Posterior cingulate gyrus (tissue), 11 donors: ENCODE measurements around the gene DAPP1.
"Not testable (repeated sequence)": the region's sequence is repeated elsewhere in the genome, so short reads cannot be mapped to it uniquely, and the experiment has no call there.

ENCODE experiments used
- DNase-seq, 10 donors: peaks; one replicate each; pipeline versions ENCODE4 v3.0.0 to v3.0.0-alpha.2; 2020 to 2021; ENCODE audit warnings: mixed read lengths in 3 of 10
- intact Hi-C: fragments of 100-400 bp; cut with DNase I; formaldehyde crosslinking; loops from one replicate; pipeline ENCODE4 v1.15.1; 2023

Gene DAPP1, protein sequence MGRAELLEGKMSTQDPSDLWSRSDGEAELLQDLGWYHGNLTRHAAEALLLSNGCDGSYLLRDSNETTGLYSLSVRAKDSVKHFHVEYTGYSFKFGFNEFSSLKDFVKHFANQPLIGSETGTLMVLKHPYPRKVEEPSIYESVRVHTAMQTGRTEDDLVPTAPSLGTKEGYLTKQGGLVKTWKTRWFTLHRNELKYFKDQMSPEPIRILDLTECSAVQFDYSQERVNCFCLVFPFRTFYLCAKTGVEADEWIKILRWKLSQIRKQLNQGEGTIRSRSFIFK

DNA sequence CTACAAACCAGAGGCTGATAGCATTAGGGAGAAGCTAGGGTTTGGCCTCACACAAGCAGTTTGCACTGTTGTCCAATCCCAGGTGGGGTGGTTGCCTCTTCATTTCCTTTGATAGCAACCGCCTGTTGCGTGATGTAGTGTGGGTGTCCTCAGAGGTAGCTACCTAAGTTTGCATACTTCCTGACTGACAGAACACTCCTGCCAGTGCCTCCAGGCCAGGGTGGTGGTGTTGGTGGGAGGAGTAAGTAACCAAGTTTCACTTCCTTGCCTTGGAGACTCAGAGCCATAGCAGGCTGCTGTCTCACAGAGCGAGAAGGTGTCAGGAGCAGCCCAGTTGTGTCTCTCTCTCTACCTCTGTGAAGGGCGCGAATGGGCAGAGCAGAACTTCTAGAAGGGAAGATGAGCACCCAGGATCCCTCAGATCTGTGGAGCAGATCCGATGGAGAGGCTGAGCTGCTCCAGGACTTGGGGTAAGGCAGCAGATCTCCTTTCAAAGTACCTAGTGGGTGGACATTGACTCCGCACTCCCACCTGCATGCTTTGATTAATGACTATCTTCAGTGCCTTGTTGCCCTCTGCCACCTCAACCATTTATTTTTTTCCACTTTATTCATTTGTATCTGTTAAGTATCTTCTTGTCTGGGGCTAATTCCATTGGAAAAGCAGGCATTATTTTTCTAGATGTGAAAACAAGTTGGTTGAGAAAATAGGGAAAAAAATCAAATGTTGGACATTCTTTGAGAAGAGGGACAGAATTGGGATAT lies at the start of gene DAPP1:
Gene DAPP1, plus strand, starts transcription at position 283 of the 764 bp plus-strand sequence. Its CDS starts 87 bp downstream, at position 370.
- intact Hi-C loops: no loop called here
- peak in 4 of 10 donors; percentile 7 to 78 (median 12) for DNase-seq

DNA sequence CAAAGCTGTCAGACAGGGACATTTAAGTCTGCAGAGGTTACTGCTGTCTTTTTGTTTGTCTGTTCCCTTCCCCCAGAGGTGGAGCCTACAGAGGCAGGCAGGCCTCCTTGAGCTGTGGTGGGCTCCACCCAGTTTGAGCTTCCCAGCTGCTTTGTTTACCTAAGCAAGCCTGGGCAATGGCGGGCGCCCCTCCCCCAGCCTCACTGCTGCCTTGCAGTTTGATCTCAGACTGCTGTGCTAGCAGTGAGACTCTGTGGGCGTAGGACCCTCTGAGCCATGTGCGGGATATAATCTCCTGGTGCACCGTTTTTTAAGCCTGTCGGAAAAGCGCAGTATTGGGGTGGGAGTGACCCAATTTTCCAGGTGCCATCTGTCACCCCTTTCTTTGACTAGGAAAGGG lies 45.8 kb upstream of the DAPP1 start:
- not testable (repeated sequence) for DNase-seq

DNA sequence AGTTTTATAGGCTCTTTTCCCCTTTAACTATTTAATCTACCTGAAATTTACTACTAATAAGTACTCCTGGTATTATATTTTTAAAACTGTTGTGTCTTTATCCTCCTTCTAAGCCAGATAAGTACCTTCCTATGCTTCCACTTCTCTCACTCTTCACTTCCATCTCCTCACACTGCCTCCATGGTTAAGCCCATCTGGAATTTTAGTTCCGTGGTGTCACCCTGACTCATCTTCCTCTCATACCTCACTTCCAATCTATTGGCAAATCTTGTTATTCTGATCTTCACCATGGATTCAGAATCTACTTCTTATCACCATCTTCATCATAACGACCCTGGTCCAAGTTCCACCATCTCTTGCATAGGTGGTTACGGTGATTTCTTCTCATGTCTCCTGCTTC lies 32.7 kb upstream of the DAPP1 start:
- no peak for DNase-seq
- intact Hi-C loops: no loop called here

More for the DNA sequence above, 45.8 kb upstream of the DAPP1 start:
- intact Hi-C loops: not testable (repeated sequence)

DNA sequence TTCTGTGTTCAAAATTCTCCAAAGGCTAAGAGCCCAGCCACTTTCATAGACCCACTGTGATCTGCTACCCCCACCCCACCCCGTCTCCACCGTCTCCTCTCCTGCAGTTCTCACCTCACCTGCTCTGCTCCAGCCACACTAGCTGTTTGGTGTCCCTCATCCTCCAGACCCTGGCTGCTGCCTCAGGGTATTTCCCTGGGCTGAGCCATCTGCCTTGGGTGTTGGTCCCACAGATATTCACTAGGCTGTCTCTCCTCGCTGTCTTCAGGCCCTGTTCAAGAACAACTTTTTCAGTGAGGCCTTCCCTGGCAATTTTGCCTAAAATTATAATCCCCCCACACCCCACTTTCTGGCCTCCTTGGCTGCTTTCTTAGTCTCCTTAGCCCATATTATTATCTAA lies 31.8 kb upstream of the DAPP1 start:
- no peak for DNase-seq
- intact Hi-C loops: no loop called here

DNA sequence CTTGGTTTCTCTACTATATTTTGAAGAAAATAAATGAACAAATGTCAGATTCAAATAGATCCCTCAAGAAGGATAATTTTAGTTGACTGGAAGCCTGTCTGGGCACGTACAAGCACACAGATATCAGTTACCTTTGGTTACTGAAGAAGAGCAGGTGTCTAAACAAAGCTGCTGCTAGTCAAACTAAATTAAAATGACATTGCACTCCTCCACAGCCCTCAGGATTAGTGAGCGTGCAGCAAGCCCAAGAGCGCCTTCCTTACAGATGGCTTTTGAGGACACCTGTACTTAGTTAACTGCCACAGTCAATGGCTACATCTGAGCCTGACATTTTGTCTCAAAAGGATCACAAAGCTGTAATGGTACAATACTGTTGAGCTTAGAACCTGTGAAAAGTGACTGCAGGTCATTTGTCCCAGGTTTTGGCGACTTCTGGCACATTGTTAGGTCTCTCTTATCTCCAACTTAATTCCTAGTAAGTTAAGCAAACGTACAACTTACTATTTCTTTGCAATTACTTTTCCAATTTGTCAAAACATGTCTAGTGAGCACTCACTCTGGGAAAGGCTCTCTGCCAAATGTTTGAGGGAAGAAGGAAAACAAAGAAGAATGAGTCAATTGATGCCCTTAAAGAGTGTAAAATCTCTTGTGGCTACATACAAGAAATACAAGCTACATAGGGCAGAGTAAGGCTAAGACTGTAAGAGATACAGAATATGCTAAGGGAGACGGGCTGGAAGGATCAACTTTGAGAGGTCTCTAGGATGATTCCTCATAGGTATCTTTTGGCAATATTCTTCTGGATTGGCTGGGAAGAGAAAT lies 25.6 kb upstream of the DAPP1 start:
- DNase-seq: no peak
- intact Hi-C loops: no loop called here

DNA sequence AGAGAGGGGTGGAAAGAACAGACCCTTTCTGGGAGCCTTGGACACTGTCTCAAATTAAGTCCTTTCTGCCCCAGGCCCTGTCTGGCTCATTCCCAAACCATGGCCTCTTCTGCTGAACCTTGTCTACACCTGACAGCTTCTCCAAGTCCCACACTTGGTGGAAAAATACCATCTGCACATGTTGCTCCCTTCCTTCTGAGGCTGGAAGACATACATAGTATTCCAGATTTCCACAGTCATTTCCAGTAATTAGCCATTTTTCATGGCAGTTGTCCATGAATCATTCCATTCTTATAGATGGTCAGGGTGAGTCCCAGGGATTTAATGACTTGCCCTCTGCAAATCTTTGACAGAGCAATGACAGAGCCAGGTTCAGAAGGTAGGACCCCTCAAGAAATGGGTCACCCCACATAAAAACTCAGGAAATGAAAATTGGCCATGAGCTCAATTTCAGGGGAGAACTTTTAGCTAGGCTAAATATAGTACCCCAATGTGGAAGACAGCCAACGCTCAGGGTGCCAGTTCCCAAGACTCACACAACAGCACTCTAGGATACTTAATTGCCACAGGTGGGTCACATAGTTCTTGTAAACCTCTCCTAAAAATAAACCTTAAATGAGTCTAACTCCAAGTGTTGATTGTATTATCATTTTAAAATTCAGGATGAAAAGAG lies 16.2 kb upstream of the DAPP1 start:
- intact Hi-C loops: no loop called here
- no peak for DNase-seq

DNA sequence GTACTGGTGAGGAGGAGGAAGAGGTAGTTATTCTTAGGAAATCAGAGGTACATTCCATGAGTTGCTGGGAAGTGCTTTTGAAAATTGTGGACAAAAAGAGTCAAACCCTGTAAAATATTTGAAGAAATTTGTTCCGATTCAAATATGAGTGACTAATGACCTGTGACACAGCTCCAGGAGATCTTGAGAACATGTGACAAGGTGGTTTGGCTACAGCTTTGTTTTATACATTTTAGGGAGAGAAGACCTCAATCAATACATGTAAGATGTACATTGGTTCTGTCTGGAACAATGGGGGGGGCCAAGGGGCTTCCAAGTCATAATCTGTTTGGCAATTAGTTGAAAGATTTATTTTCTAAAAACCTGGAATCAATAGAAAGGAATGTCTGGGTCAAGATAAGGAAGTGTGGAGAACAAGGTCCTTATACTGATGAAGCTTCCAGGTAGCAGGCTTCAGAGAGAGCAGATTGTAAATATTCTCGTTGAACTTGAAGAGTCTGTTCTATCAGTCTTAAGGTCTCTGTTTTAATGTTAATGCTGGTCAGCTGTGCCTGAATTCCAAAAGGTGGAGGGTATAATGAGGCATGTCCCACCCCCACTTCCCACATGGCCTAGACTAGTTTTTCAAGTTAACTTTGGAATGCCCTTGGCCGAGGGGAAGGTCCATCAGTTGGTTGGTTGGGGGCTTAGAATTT lies 15.5 kb upstream of the DAPP1 start:
- intact Hi-C loops: no loop called here
- no peak for DNase-seq

DNA sequence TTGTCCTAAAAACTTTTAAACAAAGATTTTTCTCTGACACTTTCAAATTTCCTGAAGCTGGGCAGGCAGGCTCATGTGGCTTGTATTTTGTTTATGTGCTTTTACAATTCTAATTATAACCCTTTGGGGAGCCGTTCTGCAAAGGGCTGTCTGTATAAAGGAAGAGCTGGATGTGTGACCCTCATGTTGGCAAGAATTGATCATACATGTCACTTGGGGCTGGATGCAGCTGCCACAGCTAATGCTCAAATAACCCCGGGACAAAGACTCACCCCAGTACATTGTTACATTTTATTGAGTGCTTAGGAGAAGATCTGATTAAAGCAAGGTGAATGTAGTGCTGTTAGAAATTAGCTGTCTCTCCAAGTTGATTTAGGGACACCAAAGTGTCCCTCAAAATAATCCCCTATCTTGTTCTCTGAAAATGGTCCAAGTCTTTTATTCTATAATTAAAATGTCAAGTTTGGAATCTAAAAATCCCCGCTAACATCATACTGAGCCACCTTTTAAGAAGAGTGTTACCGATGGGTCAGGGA lies 13.0 kb upstream of the DAPP1 start:
- intact Hi-C loops: no loop called here
- no peak for DNase-seq

DNA sequence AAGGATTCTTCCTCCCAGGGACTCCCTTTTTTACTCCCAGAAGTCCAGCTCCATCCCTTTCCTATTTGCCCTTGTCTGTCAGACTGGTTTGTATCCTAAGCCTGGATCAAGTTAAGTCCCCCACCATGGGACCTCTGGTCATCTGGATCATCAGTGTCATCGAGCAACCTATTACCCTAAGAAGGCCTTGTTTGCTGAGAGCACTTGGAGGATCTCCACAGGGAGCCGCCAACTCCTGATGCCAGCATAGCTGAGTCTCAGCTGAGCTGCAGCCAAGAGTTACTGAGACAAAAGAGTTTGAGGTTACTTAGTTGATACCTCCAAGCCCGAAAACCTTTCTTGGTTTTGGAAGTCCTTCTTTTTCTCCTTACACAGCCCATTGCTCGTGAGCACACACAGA lies 10.1 kb upstream of the DAPP1 start:
- no peak for DNase-seq
- intact Hi-C loops: no loop called here

DNA sequence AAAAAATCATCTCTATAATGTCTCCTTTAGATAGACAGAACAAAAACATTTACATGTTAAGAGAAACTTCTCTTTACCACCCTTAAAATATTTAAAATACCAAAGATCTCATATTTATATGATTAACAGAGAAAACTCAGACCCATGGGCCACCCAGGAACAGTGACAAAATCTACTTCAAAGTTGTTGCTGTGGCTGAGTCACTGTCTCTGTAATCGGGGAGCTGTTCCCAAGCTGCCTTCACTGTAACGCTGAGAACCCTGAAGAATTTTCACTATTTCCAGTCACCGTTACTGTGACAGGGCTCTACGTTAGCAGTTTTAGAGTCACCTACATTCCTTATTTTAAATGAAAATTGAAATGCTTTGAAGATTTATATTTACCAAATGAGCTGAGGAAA lies 9.0 kb upstream of the DAPP1 start:
- intact Hi-C loops: no loop called here
- DNase-seq: no peak

DNA sequence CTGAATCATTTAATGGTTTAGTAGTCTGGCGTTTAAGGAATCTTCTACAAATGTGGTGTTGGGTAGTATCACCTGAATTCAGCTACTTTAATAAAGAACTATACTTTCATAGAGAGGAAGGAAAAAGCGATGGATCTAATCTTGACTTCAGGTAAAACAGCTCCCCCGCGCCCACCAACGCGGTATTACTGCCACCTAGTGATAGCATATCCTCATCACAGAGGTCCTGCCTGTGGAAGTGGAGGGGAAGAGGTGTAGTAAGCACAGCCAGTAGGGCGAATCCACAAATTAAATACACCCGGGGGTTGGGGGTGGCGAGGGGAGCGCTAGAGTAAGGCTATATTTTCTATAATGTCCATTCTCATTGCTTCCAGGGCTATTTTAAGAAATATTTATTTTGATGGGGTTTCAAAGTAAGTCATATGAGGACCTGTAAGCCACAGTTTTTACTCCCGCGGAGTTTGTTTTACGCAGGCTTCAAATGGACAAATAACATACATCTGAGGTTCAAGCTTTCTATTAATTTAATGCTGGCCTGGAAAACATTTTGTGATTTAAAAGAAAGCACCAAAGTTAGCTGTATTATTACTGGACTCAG lies 8.3 kb upstream of the DAPP1 start:
- intact Hi-C loops: no loop called here
- peak in 7 of 10 donors; percentile 25 to 85 (median 47) for DNase-seq

DNA sequence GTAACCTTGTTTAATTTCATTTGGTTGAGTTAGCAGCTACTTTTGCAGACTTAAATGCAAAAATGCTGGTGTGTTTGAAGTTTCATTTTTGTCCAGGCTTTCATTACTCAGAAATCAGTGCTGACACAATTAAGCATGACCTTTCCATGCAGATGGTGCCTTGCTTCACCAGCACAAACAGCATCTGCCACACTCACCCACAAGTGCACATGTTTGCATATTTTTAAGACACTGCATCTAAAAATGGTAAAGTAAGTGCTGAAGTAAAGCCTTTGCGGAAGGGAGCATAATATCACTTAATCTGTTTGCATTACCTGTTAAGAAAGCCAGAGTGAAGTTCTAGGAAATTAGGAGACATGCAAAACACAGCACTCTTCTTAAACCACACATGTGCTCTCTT lies 7.3 kb upstream of the DAPP1 start:
- DNase-seq: no peak
- intact Hi-C loops: no loop called here

DNA sequence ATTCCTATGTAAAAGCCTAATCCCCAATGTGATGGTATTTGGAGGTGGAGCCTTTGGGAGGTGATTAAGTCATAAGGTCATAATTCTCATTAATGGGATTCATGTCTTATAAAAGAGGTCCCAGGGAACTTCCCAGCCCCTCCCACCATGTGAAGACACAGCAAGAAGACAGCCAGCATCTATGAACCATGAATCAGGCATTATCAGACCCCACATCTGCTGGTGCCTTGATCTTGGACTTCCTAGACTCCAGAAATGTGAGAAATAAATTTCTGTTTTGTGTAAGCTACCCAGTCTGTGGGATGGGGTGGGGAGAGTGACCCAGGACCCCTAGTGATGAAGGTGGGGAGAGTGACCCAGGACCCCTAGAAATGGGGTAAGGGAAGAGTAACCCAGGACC lies 6.1 kb upstream of the DAPP1 start:
- no peak for DNase-seq
- intact Hi-C loops: no loop called here

DNA sequence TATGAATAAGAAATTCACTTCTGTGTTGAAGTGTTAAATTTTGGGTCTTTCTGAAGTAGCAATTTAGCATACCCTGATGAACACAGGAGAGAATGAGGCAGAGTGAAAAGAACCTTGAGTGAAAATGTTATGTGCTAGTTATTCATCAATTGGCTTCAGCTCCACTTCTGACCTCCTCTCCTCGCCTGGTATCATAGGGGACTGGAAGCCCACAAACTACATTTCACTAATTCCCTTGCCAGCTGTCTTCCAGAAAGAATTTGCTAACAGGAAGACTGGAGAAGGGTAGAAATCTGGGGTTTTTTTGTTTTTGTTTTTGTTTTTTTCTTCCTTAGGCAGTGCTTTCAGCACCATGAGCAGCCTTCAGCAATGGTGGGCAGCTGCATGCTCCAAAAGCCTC lies 5.5 kb upstream of the DAPP1 start:
- intact Hi-C loops: no loop called here
- no peak for DNase-seq

DNA sequence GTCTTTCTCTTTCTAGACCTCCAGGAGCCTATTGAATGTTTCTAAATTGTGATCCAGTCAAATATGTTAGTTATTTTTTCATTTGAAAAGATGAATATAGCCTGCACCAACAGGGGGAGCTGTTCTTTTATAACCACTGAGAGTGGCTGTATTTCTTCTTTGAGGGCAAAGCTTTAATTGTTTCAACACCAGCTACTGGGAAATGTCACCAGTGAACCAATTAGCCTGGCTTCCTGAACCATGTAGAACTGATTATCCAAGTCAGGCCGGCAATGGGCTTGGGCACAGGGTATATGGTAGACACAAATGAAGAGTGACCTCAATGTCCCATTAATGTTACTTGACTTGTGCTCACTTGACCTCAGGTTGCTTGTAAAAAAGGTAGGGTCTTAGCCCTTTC lies 4.8 kb upstream of the DAPP1 start:
- intact Hi-C loops: no loop called here

DNA sequence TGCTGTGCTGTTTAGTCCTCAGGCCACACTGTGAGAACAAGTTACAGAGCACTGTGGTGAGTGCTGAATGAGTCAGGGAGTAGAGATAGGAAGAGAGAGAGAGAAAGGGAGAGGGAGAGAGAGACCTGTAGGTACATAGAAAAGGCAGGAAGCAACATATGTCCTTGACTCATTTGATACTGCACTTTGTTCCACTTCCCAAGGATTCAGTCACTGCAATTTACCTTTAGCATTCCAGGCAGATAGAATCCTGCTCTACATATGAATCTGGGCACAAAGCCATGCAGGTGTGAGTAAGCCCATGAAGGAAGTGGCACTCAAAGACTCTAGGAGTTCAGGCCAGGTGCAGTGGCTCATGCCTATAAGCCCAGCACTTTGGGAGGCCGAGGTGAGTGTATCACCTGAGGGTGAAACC lies 1.0 kb upstream of the DAPP1 start:
- intact Hi-C loops: no loop called here
- no peak for DNase-seq

More for the DNA sequence above, 4.8 kb upstream of the DAPP1 start:
- DNase-seq: no peak

DNA sequence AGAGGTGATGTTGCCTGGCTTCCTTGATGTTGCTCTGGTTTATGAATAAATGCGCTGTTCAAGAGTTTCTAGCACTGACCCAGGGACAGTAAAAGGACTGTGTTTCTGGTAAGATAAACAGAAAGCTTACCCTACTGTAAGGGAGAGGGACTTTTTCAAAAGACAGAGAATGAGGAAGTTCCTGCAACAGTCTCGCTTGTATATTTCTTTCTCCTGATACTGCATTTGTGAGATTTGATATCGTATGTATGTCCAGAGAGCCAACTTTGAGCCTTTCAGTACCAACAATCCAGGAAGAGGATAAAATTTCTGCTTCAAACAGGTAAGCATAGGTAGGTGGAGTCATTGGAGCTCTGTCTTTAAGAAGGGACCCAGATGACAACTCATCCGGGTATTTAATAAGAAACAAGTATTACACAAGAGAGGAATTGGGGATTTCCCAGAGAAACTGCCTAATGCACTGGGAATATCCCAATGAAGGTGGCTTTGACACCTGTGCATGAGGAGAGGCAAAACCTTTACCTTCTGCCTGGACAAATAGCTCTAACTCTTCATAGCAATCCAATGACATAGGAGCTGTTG lies 773 bp downstream of the DAPP1 start:
- no peak for DNase-seq
- intact Hi-C loops: no loop called here

DNA sequence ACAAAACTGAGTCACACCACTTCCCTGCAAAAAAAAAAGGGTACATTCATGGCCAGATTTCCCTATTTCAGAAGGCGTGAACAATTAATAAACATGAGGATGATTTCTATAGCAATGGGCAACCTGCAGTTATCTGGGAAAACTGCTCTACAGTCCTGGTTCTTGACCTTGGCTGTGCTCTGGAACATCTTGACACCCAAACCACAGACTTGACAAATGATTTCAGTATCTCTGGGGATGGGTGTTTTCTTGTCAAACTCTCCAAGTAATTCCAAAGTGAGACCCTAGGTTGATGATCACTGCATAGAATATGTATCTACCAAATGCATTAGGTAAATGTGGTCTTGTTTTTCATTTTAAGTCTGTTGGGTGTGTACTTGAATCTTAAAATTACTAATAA lies 2.0 kb downstream of the DAPP1 start:
- intact Hi-C loops: no loop called here
- no peak for DNase-seq

DNA sequence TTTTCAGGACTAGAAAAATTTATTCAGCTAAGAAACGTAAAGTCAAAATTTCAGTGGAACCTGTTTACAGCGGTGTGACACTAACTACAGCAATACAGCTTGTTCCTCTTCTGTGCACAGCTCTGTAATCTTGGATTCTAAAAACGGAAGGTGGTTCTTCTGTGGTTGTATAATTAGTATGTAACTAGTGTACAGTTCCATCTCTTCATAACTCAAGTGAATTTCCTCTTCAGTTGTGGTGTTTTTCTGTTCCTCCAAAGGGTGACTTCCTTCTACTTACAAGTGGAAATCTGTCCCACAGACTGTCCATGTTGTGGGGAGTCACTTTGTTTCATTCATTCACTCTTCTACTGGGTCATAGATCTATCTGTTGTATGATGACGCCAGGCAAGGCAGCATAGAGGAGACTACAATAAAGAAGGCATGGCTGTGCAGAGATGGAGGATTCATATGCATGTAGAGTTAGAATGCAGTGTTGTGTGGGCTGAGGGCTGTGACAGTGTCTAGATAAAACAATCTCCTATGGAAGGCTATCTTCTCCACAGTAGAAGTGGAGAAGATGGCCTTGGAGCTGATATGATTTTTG lies 5.4 kb downstream of the DAPP1 start:
- no peak for DNase-seq
- intact Hi-C loops: no loop called here
